Embryonic facial prominence (tissue), 1 donor: ENCODE data around the gene INAVA.

Experiments
- DNase-seq: peaks from one replicate; pipeline ENCODE4 v3.0.0-alpha.2; 2016; ENCODE audit errors: extremely low spot score

The INAVA gene

GRCh38 chr1:200894712-200895442 is at the start of gene INAVA:
INAVA (plus strand) TSS chr1:200894900; CDS start chr1:200898401, 3,501 bp downstream.
- DNase-seq: no peak

- DNase-seq: no peak
Measured at GRCh38 chr1:200845360-200845759, 49.3 kb upstream of the INAVA start.

GRCh38 chr1:200846398-200846797 is 48.3 kb upstream of the INAVA start:
- DNase-seq: no peak

- no peak for DNase-seq
Measured at GRCh38 chr1:200849430-200849829, 45.3 kb upstream of the INAVA start.

GRCh38 chr1:200850554-200850953 is 44.1 kb upstream of the INAVA start:
- DNase-seq: no peak

- DNase-seq: no peak
Measured at GRCh38 chr1:200856716-200857357, 37.9 kb upstream of the INAVA start.

- DNase-seq: no peak
Measured at GRCh38 chr1:200857804-200858203, 36.9 kb upstream of the INAVA start.

- no peak for DNase-seq
Measured at GRCh38 chr1:200861937-200862647, 32.6 kb upstream of the INAVA start.

- no peak for DNase-seq
Measured at GRCh38 chr1:200862713-200863415, 31.8 kb upstream of the INAVA start.

GRCh38 chr1:200866116-200866515 is 28.6 kb upstream of the INAVA start:
- no peak for DNase-seq

- DNase-seq: no peak
Measured at GRCh38 chr1:200866521-200866920, 28.2 kb upstream of the INAVA start.

GRCh38 chr1:200867018-200867811 is 27.5 kb upstream of the INAVA start:
- no peak for DNase-seq

- no peak for DNase-seq
Measured at GRCh38 chr1:200869376-200869752, 25.3 kb upstream of the INAVA start.

- no peak for DNase-seq
Measured at GRCh38 chr1:200869753-200870391, 24.8 kb upstream of the INAVA start.

GRCh38 chr1:200872446-200873115 is 22.1 kb upstream of the INAVA start, which contains the start of gene GPR25:
GPR25 (plus strand) TSS chr1:200872981; CDS start chr1:200873038, 57 bp downstream.
- no peak for DNase-seq

- no peak for DNase-seq
Measured at GRCh38 chr1:200873116-200873670, 21.5 kb upstream of the INAVA start.

GRCh38 chr1:200873671-200874397 is 20.9 kb upstream of the INAVA start:
- no peak for DNase-seq

- no peak for DNase-seq
Measured at GRCh38 chr1:200874694-200875093, 20.0 kb upstream of the INAVA start.

- DNase-seq: no peak
Measured at GRCh38 chr1:200875416-200875815, 19.3 kb upstream of the INAVA start.
